ENCODE measurements around the gene CUL5.
"Not testable (repeated sequence)": the region's sequence is repeated elsewhere in the genome, so short reads cannot be mapped to it uniquely, and the experiment has no call there.

CUL5 gene

DNA sequence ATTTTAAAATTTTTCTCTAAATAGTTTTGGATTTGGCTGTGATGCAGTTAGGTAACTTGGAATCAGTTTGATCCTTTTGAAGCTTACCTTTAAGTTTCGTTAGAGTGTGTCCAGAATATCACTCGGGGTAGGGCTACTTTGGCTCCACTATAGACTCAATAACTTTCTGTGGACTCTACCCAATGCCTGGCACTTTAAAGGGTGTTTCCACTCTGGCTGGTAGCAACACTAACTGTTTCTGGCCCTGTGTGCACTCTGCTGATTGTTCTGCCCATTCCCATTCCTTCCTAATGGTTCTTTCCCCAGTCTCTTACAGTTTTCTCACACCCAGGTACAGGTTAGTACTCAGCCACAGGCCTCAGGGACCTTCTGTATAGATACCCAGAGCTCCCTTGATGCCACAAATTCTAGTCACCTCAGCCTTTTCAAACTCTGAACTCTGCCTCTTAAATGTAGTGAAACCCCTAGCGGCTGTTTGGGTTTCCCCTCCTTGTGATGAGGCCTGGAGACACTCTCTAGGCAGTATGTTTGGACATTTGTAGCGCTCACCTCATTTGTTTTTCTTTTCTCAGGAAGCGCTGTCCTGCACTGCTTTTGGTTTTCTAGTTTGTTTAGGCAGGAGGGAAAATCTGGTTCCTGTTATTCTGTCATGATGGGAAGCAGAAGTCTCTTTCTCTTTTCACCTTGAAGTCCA is 16.8 kb downstream of the CUL5 start:
- DNase-seq = no peak

DNA sequence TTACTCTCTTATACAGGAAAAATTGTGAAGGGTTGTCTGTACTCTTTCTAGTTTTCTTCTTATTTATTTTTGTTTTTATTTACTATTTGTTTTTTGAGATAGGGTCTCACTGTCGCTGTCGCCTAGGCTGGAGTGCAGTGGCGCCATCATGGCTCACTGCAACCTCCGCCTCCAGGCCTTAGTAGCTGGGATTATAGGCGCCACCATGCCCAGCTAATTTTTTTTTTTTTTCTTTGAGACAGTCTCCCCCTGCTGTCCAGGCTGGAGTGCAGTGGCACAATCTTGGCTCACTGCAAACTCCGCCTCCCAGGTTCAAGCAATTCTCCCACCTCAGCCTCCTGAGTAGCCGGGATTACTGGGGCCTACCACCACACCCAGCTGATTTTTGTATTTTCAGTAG is 18.4 kb downstream of the CUL5 start:
- no peak for DNase-seq

DNA sequence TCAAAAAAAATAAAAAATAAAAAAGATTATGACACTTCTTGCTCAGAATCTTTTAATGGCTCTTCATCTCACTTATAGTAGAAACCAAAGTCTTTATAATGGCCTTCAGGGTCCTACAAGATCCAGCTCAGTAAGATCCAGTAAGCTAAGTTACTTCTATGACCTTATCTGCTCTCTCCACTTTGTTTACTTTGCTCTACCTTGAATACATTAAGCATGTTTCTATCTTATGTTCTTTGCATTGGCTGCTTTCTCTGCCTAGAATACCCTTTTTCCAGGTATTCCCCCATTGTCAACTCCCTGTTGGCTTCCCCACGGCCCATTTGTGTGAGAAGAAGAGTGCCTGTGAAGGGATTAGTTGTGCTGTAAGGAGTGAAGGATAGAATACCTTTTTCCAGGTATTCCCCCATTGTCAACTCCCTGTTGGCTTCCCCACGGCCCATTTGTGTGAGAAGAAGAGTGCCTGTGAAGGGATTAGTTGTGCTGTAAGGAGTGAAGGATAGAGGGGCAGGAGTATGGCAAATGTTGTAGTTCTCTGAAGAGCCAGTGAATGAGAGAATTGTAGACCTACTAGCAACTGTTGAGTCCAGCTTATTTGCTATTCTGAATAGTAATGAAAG is 20.2 kb downstream of the CUL5 start:
- DNase-seq = not testable (repeated sequence)

DNA sequence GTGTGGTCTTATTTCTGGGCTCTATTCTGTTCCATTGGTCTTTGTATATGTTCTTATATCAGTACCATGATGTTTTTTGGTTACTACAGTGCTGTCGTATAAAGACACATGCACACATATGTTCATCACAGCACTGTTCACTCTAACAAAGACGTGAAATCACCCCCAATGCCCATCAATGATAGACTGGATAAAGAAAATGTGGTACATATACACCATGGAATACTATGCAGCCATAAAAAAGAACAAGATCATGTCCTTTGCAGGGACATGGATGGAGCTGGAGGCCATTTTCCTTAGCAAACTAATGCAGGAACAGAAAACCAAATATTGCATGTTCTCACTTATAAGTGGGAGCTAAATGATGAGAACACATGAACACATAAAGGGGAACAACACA is 22.9 kb downstream of the CUL5 start:
- not testable (repeated sequence) for DNase-seq

DNA sequence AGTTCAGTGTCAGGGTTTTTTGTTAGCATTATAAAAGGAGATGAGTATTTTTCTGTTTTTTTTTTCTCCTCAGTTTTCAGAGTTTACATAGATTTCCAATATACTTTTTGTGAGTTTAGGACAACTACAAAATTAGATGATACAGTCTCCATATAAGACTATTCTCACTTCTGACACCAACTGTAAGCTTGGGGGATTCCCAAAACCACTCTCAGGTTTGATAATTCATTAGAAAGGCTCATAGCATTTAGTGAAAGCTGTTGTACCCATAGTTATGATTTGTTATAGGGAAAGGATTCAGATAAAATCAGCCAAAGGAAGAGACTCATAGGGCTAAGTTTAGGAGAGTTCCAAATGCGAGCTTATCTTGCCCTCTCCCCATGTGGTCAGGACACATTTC is 24.1 kb downstream of the CUL5 start:
- no peak for DNase-seq

DNA sequence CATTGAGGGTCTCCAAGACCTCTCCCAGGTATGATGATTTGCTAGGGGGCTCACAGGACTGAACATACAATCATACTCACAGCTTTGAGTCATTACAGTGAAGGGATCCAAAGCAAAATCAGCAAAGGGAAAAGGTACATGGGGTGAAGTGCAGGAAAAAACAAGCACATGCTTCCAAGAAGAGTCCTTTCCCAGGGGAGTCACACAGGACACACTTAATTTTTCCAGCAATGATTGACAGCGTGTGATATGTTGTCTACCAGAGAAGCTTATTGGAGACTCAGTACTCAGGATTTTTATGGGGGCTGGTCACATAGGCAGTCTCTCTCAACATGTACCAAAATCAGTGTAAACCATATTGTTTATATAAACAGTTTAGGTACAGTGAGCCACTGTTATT is 25.3 kb downstream of the CUL5 start:
- no peak for DNase-seq

DNA sequence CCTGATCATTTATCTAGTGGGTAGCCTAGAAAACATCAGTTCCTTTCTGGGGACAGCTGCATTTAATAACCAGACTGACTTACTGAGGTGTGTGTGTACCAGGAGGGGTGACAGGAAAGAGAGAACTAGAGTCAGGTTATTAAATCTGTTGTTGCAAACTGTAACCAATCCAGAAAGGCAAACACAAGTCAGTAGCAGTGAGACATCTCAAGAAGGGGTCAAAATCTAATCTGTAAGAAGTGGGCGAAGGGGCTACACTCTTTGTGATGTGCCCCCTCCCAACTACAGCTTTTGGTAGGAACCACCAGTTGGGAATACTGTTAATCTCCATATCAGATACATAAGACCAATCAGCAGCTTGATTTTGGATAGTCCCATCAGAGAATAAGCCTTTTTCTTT is 26.3 kb downstream of the CUL5 start:
- DNase-seq = no peak

DNA sequence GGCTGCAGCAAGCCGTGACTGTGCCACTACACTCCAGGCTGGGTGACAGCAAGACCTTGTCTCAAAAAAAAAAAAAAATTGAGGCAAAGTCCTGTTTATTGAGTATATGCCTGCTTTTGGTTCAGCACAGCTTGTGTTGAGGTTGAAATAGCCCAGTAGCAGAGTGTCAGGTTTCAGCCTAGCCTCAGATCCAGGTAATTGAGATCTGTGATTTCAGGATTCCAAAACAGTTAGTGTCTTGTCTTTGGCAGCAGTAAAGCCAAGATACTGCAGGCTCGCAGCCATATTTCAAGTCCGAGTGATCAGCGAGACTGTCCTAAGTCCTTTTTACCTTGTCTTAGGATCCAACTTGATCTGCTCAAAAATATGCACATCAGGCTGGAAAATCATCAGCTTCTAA is 27.0 kb downstream of the CUL5 start:
- no peak for DNase-seq

DNA sequence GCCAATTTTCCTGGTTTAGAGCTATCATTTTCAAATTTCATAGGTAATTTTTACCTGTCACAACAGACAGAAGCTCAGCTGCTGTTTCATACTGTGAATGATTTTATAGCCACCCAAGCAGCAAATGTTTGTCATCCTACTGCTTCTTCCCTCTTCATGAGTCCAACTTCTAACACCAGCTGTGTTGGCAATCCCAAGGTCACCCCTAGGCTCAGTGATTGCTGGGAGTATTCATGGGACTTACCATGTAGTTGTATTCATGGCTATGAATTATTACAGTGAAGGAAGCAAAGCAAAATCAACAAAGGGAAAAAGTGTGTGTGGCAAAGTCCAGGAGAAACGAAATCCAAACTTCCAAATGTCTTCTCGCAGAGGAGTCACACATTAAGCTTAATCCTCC is 28.5 kb downstream of the CUL5 start:
- no peak for DNase-seq

DNA sequence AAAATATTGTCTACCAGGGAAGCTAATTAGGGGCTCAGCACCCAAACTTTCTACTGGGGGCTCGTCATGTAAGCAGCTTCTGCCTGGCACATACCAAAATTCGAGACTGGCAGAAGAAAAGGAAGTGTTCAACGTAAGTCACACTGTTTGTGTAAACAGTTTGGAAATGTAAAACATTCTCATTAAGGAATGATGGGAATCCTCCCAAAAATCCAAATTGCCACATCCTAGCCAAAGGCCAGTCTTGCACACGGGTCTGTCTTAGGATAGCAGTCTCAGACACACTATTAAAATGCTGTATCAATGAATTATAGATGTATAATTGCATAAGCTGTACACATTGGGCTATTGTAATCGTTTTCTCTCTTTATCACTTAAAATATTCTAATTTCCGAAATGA is 28.9 kb downstream of the CUL5 start:
- no peak for DNase-seq

DNA sequence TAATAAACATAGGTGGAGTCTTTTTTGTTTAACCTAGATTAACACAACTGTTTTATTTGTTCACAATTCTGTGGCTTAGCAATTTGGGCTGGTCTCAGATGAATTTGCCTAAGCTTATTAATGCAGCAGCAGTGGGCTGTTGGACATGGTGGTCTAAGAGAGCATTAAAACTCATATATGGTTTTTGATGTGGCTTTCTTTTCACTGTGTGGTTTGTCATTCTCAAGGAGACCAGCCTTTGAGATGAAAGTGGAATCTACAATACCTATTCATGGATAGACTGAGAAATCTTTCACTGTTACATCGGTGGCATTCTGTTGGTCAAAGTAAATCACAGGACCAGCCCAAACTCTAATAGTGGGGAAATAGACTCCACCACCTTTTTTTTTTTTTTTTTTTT is 39.6 kb downstream of the CUL5 start:
- no peak for DNase-seq

DNA sequence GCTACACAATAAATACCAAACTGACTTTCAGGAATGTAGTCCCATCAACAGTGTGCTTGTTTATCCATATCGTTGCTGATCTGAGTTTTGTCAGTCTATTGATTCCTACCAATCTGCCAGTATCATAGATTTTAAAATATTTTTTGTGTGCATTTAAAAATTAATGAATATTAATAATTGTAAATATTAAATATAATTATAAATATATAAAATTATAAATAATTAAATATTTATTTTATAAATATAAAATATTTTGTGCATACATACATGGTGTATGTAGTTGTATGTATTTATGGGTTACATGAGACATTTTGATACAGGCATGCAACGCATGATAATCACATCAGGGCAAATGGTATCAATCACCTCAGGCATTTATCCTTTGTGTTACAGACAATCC is 53.6 kb downstream of the CUL5 start:
- no peak for DNase-seq

DNA sequence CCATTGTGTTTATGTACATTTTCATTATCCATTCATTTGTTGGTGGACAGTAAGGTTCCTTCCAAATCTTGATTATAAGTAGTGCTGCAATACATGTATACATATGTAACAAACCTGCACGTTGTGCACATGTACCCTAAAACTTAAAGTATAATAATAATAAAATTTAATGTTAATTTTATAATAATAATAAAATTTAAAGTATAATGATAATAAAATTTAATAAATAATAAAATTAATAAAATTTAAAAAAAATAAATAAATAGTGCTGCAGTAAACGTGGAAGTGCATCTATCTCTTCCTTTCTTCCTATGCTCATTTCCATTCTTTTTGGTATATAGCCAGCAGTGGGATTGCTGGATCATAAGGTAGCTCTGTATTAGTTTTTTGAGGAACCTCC is 54.7 kb downstream of the CUL5 start:
- no peak for DNase-seq

DNA sequence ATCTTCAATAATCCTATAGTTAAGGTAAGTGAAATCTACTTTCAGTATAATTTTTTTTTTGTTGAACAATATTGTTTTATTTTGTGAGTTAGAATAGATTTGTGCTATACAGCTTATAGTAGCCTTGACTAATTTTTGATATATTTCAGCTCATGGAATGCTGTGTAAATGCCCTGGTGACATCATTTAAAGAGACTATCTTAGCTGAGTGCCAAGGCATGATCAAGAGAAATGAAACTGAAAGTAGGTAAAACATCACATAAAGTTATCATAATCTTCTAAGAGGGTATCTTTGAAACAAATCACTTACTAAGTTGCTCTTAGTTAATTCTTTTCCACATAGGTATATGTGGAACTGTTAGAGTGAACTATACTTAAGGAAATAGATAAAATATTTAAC is 61.2 kb downstream of the CUL5 start:
- DNase-seq = no peak

DNA sequence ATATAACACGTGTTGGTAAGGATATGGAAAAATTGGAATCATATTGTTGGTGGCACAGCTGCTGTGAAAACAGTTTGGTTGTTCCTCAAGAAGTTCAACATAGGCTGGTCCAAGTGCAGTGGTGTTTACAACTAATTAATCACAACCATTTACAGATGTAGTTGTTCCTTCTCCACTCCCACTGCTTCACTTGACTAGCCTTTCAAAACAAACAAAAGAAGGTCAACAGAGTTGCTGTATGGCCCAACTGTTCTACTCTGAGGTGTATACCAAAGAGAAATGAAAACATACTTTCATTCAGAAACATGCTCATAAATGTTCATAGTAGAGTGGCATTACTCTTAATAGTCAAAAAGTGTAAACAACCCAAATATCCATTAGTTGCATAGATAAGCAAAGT is 76.1 kb downstream of the CUL5 start:
- no peak for DNase-seq

DNA sequence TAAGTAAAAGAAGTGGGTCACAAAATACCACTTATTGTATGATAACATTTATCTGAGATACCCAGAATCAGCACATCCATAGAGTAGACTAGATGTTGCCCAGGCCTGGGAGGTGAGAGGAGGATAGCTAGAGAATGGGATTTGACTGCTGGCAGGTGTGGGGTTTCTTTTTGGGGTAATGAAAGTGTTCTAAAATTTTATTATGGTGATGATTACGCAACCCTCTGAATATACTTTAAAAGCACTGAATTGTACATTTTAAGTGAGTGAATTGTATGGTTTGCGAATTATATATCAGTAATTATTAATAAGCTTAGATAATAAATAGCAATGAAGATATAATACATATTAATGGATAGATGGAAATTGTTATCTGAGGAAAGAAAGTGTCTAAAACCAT is 77.0 kb downstream of the CUL5 start:
- DNase-seq = no peak

DNA sequence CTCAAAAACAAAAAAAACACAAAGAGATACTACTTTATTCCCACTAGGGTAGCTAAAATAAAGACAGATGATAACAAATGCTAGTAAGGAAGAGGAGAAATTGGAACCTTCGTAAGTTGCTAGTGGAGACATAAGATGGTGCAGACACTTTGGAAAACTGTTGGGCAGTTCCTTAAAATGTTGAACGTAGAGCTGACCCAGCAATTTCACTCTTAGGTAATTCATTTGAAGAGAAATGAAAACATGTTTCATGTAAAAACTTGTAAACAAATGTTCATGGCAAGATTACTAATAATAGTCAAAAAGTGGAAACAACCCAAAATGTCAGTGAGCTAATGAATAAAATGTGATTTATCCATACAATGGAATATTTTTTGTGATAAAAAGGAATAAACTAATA is 83.4 kb downstream of the CUL5 start:
- DNase-seq = no peak

DNA sequence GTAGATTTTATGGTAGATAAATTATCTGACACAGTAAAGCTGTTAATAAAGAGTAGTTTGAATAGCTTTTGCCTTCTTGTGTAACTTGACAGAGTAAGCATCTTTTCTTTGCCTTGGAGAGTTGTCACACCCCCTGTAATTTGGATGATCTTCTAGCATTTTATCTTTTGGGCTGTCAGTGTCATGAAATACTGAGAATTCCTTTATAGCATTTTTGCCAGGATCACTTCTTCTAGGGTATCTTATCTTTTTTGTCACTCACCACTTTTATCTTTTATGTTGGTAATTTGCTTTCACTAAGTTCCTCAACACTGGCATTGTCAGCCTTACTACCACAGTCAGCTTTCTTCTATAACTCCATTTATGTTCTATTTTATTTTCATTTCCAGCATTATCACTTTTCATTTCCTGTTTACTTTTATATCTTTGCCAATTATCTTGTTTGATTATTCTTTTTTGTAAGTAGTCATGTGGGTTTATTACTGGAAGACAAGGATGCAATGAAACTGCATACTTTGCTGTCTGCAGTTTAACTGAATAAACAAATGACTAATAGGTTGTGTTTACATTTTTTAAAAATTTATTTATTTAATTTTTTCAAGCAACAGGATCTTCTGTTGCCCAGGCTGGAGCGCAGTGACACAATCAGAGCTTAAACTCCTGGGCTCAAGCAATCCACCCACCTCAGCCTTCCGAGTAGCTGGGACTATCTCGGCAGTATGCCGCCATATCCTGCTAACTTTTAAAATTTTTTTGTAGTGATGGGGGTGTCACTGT is 84.6 kb downstream of the CUL5 start:
- DNase-seq = no peak

DNA sequence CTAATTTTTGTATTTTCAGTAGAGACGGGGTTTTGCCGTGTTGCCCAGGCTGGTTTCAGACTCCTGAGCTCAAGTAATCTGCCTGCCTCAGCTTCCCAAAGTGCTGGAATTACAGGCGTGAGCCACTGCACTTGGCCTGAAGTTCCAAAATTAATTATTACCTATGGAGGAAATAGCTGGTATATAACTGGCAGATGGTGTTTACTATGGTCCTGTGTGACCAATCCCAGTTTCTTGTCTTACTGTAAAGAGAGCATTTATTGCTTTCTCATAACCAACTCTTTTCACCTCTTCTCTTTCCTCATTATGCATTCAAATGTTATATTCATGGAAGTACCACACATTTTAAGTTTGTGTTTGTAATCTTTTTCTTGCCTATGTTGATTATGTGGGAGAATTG is 88.5 kb downstream of the CUL5 start:
- DNase-seq = no peak

DNA sequence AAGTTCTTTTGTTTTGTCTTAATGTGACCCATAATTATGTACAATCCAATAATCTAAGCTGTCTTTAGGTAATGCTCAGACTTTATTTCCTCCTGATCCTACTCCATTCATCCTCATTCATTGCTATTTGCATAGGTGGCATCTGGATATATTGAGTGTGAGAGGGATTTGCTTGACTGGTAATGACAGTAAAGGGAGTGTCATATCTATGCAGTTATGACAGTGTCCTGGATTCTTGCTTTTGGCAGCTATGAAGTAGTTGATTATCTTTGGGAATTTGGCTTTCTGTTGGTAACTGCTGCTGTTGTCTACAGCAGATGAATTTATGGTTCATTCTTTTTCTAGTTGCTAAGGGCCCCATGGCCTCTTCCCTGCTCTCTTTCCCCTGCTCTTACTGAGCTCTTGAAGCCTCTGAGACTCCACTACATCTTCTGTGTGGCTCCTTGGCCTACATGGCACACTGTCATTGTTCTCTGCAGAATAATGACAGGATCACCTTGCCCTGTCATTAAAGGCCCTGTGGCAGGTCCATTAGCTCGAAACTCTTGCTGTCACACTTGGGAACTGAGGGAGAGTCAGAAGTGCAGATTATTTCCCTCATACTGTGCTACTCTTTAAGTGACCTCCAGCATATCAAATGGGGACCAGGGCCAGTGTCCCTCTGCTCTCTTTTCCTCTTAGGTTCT is 92.5 kb downstream of the CUL5 start:
- no peak for DNase-seq

DNA sequence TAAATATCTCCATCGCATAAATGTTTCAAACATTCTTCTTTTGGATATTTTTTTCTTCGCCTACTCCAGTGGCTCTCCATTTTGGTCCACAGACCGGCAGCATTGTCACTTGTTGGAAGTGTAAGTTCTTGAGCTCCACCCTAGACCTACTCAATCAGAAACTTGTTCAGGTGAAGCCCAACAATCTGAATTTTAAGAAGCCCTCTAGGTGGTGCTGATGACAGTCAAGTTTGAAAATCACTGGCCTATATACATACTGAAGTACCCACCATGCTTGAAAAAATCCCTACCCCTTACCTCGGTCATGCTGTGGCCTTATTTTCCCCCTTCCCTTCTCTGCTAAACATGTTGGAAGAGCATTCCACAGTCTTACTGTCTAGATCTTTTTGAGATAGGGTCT is 102.4 kb downstream of the CUL5 start:
- DNase-seq = no peak

DNA sequence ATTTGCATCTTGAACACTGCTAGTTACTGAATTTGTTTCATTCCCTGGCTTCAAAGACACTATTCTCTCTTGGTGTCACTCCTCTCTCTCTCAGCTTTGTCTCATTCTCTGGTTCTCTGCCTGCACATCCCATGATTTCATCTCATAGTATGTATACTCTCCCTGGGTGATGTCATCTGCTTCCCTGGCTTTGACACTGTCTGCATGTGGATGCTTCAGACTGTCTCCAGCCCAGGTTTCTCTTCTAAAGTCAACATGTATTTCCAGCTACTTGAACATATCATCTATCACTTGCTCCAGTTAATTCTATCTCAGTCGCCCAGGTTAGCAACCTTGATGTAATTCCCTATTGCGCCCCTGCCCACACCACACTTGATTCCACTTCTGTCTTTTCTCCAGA is 103.4 kb downstream of the CUL5 start:
- no peak for DNase-seq

DNA sequence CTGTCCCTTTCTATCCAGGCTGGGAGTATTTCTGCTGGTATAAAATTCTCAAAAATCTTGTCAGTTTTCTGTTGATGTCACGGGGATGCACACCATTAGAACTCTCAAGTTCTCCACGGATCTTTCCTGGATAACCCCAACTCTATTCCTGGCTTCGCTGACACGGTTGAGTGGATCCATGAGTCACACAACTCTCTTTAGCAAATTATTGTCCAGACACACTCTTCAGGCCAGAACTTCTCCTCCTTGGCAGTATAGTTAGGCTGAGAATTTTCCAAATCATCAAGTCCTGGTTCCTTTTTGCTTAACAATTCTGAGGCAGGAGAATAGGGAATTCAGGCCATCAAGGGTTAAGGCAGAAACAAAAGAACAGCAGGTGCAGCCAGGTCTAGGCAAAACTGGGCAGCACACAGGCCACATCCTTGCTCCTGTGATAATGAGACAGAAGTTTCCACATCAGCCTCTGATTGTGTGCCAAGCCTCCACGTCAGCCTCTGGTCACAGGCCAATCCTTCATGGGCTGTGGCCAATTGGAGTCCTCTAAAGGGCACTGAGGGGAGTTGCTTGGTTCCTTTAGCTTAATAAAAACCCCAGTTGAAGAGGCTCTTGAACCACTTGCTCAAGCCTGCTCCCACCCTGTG is 106.9 kb downstream of the CUL5 start:
- peak; percentile 20 for DNase-seq
